Effector memory CD8-positive, alpha-beta T cell (primary cell): Measurements from ENCODE around the gene MKRN2OS.

Experiments used
- ATAC-seq: fragments of 150-1000 bp; cut with Tn5 transposase; replicated peaks from 2 replicates; pipeline ENCODE4 v1.10.0; 2021; ENCODE audit warnings: mild to moderate bottlenecking, moderate library complexity
- DNase-seq, 3 experiments: peaks; one replicate each; pipeline ENCODE4 v3.0.0; 2021
- H3K27ac Mint-ChIP-seq, 2 donors: one replicate each; pipeline ENCODE4 v1.8.0; 2022; ENCODE audit warnings: mild to moderate bottlenecking in 2 of 2, mixed read lengths in 2 of 2, moderate library complexity in 2 of 2
- H3K27me3 Mint-ChIP-seq, 2 donors: one replicate each; pipeline ENCODE4 v1.8.0; 2022; ENCODE audit warnings: mixed read lengths in 2 of 2
- H3K36me3 Mint-ChIP-seq: one replicate; pipeline ENCODE4 v1.8.0; 2022; ENCODE audit warnings: mild to moderate bottlenecking, moderate library complexity, mixed read lengths; ENCODE audit not compliant: insufficient read depth
- H3K4me1 Mint-ChIP-seq, 2 donors: one replicate each; pipeline ENCODE4 v1.8.0; 2022; ENCODE audit warnings: low read depth in 2 of 2, mixed read lengths in 2 of 2
- H3K4me3 Mint-ChIP-seq, 2 donors: one replicate each; pipeline ENCODE4 v1.8.0; 2022; ENCODE audit warnings: mild to moderate bottlenecking in 2 of 2, mixed read lengths in 2 of 2, moderate library complexity in 2 of 2
- H3K9me3 Mint-ChIP-seq, 2 donors: one replicate each; pipeline ENCODE4 v1.8.0; 2022; ENCODE audit warnings: mixed read lengths in 2 of 2

Gene MKRN2OS

DNA sequence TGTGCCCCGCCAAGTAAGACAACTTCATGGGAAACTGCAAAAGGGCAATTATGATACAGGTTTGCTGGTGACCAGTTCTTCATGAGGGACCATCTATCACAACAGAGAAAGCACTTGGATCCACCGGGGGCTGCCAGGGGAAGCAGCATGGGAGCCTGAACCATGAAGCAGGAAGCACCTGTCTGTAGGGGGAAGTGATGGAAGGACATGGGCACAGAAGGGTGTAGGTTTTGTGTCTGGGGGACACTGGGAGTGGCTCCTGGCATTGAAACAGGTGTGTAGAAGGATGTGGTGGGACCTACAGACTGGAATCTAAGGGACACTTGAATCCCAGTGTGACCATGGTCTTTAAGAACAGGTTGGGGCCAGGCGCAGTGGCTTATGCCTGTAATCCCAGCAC is 34.2 kb upstream of the MKRN2OS start:
- H3K27ac Mint-ChIP-seq, result peak overlapping the region in 1 of 2 donors; percentile 44
- ATAC-seq, result no peak
- peaks cover 87% of the 10 kb centered on the region for H3K36me3 Mint-ChIP-seq

DNA sequence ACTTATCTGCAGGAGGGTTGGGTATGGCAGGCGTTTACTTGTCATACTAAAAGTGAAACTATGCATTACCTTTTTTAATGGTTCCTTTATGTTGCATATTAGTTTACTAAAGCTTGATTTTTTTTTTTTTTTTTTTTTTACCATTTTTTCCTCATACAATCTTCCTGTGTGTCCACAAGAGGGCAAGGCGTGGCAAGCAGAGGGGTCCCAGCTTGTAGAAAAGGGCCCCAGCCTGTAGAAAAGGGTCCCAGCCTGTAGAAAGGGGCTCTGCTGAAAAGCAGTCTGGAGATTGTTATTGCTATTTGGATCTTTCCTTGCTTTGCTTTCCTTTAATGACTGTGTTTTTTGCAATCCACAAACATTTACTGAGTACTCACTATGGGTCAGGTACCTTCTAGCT is 33.4 kb upstream of the MKRN2OS start:
- Mint-ChIP-seq H3K9me3 (no peaks in the 10 kb centered on the region), H3K4me3 (no peak overlapping the region), H3K4me1 (peaks cover 2 to 8% of the 10 kb centered on the region in 2 donors), H3K27me3 (no peaks in the 10 kb centered on the region), H3K27ac (peak overlapping the region in 1 of 2 donors; percentile 44), H3K36me3 (peaks cover 87% of the 10 kb centered on the region)
- DNase-seq (no peak), ATAC-seq (no peak)

More for the DNA sequence above, 34.2 kb upstream of the MKRN2OS start:
- H3K4me1 Mint-ChIP-seq, result peaks cover 2 to 8% of the 10 kb centered on the region in 2 donors
- no peaks in the 10 kb centered on the region for H3K9me3 Mint-ChIP-seq
- no peaks in the 10 kb centered on the region for H3K27me3 Mint-ChIP-seq
- no peak overlapping the region for H3K4me3 Mint-ChIP-seq
- no peak for DNase-seq

DNA sequence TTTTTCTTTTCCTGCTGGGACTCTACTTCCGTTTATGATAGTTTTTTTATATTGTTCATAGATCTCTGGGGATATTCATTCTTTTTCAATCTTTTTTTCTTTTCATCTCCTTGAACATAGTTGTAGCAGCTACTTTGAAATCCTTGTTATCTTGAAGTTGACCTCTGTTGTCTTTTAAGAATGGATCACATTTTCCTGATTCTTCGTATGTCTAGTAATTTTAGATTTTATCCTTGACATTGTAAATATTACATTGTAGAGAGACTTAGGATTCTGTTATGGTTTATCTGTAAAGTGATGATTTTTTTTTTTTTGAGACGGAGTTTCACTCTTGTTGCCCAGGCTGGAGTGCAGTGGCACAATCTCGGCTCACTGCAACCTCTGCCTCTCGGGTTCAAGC is 32.1 kb upstream of the MKRN2OS start:
- DNase-seq (no peak), ATAC-seq (no peak)
- no peak overlapping the region for H3K27ac Mint-ChIP-seq
- H3K27me3 Mint-ChIP-seq, result no peaks in the 10 kb centered on the region
- H3K9me3 Mint-ChIP-seq, result no peaks in the 10 kb centered on the region
- no peak overlapping the region for H3K4me3 Mint-ChIP-seq
- peaks cover 2 to 8% of the 10 kb centered on the region in 2 donors for H3K4me1 Mint-ChIP-seq
- H3K36me3 Mint-ChIP-seq, result peaks cover 87% of the 10 kb centered on the region

DNA sequence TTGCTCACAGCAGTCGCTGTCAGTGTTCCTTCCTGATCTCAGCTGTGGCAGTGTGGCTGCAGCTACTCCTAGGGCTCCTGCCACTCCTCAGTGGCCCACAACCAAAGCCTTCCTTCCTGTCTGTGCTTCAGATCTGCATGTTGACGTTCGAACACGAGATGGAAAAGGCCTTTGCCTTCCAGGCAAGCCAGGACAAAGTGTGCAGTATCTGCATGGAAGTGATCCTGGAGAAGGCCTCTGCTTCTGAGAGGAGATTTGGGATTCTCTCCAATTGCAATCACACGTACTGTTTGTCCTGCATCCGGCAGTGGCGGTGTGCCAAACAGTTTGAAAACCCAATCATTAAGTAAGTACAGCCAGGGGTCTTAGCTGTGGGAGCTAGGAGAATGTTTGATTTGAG is 29.4 kb upstream of the MKRN2OS start:
- Mint-ChIP-seq H3K9me3 (no peaks in the 10 kb centered on the region), H3K4me1 (peaks cover 2 to 3% of the 10 kb centered on the region in 2 donors), H3K27ac (no peak overlapping the region), H3K4me3 (no peak overlapping the region), H3K27me3 (no peaks in the 10 kb centered on the region), H3K36me3 (peaks cover 95% of the 10 kb centered on the region)
- no peak for ATAC-seq
- DNase-seq, result no peak

DNA sequence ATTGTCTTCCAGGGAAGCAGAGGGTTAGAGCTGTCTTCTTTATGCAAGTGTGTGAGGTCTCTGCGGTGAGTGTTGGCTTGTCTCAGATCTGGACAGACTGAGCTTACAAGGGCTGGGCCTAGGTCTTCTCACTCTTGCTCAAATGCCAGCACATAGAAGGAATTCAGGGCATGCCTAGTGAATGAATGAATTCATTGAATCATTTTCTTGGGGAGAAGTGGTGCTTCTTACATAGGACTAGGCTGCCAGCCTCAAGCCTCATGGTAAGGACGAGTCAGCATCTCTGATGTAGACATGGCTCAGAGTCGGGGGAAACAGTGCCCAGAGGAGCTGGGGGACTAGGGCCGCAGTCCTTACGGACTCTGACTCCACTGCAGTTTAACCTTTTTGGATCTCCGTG is 28.8 kb upstream of the MKRN2OS start:
- Mint-ChIP-seq H3K9me3 (no peaks in the 10 kb centered on the region), H3K4me1 (no peaks in the 10 kb centered on the region)
- no peak for ATAC-seq

DNA sequence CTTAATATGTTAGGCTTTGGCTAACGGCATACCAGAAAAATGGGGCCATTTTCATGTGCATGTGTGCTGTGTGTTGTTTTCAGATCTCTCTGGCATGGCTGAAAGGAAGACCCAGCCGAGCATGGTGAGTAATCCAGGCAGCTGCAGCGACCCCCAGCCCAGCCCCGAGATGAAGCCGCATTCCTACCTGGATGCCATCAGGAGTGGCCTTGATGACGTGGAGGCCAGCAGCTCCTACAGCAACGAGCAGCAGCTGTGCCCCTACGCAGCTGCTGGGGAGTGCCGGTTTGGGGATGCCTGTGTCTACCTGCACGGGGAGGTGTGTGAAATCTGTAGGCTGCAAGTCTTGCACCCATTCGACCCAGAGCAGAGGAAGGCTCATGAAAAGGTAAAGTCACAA is 26.7 kb upstream of the MKRN2OS start:
- ATAC-seq, result no peak
- no peak overlapping the region for H3K27ac Mint-ChIP-seq
- H3K36me3 Mint-ChIP-seq, result peaks cover 83% of the 10 kb centered on the region
- peaks cover 1 to 5% of the 10 kb centered on the region in 2 donors for H3K4me1 Mint-ChIP-seq
- no peaks in the 10 kb centered on the region for H3K9me3 Mint-ChIP-seq
- H3K4me3 Mint-ChIP-seq, result no peak overlapping the region
- no peak for DNase-seq
- no peaks in the 10 kb centered on the region for H3K27me3 Mint-ChIP-seq

More for the DNA sequence above, 28.8 kb upstream of the MKRN2OS start:
- Mint-ChIP-seq H3K36me3 (peaks cover 96% of the 10 kb centered on the region), H3K27me3 (no peaks in the 10 kb centered on the region), H3K4me3 (no peak overlapping the region), H3K27ac (peak overlapping the region in 1 of 2 donors; percentile 11)
- DNase-seq, result no peak

DNA sequence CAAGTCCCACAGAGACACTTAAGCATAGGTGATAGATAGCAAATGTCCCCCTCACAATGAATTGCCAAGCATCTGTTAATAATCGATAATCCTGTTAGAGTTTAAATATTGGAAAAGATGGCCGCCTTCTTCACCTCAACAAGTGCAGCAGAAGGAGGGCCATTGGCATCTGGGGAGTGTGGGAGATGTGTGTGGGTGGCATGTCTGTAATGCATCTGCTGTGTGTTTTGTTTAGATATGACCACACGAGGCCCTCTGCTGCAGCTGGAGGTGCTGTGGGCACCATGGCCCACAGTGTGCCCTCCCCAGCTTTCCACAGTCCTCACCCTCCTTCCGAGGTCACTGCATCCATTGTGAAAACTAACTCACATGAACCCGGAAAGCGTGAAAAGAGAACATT is 24.5 kb upstream of the MKRN2OS start:
- Mint-ChIP-seq H3K9me3 (no peaks in the 10 kb centered on the region), H3K27ac (no peak overlapping the region), H3K27me3 (no peaks in the 10 kb centered on the region), H3K36me3 (peaks cover 65% of the 10 kb centered on the region), H3K4me1 (peaks cover 5 to 9% of the 10 kb centered on the region in 2 donors), H3K4me3 (no peak overlapping the region)
- ATAC-seq (no peak), DNase-seq (no peak)

DNA sequence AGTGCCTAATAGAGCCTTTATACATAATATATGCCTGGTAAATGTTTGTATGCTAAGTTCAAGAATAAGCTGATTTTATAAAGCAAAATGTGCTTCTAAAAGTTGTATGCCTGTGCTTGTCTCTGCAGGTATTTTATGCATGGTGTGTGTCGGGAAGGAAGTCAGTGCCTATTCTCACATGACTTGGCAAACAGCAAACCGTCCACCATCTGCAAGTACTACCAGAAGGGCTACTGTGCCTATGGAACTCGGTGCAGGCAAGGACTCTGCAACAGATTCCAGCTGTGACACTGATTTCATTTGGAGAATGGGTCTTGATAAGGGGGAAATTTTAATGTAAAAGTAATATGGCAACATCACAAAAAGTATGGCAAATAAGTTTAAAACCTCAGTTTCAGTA is 23.4 kb upstream of the MKRN2OS start:
- peaks cover 54% of the 10 kb centered on the region for H3K36me3 Mint-ChIP-seq
- ATAC-seq, result no peak
- H3K27ac Mint-ChIP-seq, result peak overlapping the region in 1 of 2 donors; percentile 25
- H3K27me3 Mint-ChIP-seq, result no peaks in the 10 kb centered on the region
- peaks cover 6 to 14% of the 10 kb centered on the region in 2 donors for H3K4me1 Mint-ChIP-seq
- no peaks in the 10 kb centered on the region for H3K9me3 Mint-ChIP-seq
- no peak for DNase-seq
- H3K4me3 Mint-ChIP-seq, result no peak overlapping the region

DNA sequence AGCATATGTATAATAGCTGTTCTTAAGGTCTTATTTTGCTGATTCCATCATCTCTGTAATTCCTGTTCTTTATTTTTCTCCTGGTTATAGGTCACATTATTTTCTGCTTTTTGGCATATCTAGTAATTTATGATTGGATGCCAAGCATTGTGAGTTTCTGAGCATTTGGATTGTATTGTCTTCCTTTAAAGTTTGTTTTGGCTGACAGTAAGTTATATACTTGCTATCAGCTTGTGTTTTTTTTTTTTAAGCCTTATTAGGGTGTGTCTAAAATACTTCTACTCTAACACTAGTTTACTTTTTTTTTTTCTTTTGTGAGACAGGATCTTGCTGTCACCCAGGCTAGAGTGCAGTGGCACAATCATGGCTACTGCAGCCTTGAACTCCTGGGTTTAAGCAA is 21.7 kb upstream of the MKRN2OS start:
- H3K27me3 Mint-ChIP-seq, result no peaks in the 10 kb centered on the region
- H3K36me3 Mint-ChIP-seq, result peaks cover 36% of the 10 kb centered on the region
- H3K4me1 Mint-ChIP-seq, result peaks cover 11 to 14% of the 10 kb centered on the region in 2 donors
- DNase-seq (no peak), ATAC-seq (no peak)
- no peak overlapping the region for H3K4me3 Mint-ChIP-seq
- no peak overlapping the region for H3K27ac Mint-ChIP-seq
- H3K9me3 Mint-ChIP-seq, result no peaks in the 10 kb centered on the region

DNA sequence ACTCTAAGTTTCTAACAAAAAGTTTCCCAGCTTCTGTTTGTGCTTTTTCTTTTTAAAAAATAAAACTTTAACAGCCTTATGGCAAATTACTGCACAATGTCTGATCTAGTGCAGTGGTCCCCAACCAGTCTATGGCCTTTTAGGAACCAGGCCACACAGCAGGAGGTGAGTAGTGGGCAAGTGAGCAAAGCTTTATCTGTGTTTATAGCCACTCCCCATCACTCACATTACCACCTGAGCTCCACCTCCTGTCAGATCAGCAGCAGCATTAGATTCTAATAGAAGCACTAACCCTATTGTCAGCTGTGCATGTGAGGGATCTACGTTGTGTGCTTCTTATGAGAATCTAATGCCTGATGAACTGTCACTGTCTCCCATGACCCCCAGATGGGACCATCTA is 17.2 kb upstream of the MKRN2OS start:
- Mint-ChIP-seq H3K4me3 (no peak overlapping the region), H3K4me1 (peaks cover 34 to 54% of the 10 kb centered on the region in 2 donors), H3K27me3 (no peaks in the 10 kb centered on the region), H3K36me3 (peaks cover 3% of the 10 kb centered on the region), H3K27ac (peak overlapping the region in 1 of 2 donors; percentile 26), H3K9me3 (no peaks in the 10 kb centered on the region)
- DNase-seq (no peak), ATAC-seq (no peak)

DNA sequence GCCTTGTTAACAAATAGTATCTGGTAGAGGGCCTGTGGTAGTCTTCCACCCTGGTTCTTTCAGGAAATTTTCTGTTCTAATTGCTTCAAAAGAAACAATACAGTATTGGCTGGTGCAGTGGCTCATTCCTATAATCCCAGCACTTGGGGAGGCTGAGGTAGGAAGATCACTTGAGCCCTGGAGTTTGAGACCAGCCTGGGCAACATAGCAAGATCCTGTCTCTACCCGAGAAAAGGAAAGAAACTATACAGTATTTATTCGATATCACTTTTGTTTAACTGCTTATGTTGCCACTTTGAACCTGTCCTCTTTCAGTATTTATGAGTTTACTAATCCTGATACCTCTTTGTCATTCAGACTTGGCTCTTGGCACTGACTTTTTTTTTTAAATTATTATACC is 16.1 kb upstream of the MKRN2OS start:
- ATAC-seq (no peak), DNase-seq (no peak)
- Mint-ChIP-seq H3K27me3 (no peaks in the 10 kb centered on the region), H3K9me3 (no peaks in the 10 kb centered on the region), H3K4me1 (peaks cover 38 to 53% of the 10 kb centered on the region in 2 donors), H3K4me3 (no peak overlapping the region), H3K27ac (peak overlapping the region; percentile 26 to 62), H3K36me3 (peaks cover 8% of the 10 kb centered on the region)

DNA sequence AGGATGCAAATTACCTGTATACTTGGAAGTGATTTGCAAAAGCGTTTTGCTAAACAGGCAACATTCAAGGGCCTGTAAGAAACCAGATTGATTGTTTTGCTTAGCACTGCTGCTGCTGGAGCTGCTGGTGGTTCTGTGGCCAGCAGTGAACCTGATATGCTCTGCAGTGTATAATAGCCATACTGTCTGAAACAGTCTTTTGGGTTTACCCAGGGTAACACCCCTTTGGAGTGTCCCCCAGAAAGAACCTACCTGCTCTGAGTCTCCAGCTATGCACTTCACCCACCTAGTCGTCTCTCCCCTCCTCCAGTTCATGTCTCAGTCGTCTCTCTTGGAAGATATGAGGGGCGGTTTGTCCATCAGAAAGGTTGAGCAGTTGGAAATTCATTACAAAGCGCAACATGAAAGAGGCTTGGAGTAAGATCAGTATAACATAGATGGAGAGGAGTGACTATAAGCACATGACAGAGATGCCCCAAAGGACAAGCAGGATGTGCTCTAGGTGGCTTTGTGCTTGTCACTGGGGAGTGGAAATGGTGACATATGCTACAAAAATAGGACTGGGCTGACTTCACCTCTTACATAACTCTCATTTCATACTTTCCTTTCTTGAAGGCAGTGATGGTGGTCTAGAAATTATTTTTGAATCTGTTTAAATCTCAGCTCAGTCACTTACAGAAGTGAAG is 15.3 kb upstream of the MKRN2OS start:
- Mint-ChIP-seq H3K4me1 (peaks cover 43 to 57% of the 10 kb centered on the region in 2 donors), H3K36me3 (peaks cover 10% of the 10 kb centered on the region), H3K4me3 (no peak overlapping the region), H3K9me3 (no peaks in the 10 kb centered on the region), H3K27me3 (peaks cover 0 to 4% of the 10 kb centered on the region in 2 donors), H3K27ac (peak overlapping the region; percentile 42 to 45)
- no peak for ATAC-seq
- DNase-seq, result no peak

DNA sequence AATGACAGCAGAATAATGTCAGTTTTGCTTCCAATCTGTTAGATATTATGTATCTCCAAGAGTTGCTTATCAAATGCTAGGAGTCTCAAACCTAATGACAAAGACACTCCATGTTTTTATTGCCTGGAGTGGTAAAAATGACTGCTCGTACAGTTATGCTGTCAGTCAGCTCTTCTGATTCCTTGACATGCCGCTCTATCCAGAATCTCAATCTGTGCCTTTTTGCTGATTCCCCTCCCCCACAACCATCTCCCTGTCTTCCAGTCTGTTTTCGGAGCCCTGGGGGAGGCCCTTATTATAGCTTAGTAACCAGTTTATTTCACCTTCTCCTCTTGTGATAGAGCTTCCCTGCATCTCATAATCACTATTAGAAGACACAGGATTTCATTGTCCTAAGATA is 14.2 kb upstream of the MKRN2OS start:
- Mint-ChIP-seq H3K27me3 (peaks cover 9 to 15% of the 10 kb centered on the region in 2 donors), H3K27ac (no peak overlapping the region), H3K4me3 (no peak overlapping the region), H3K4me1 (peaks cover 42 to 54% of the 10 kb centered on the region in 2 donors), H3K9me3 (no peaks in the 10 kb centered on the region), H3K36me3 (peaks cover 10% of the 10 kb centered on the region)
- DNase-seq (no peak), ATAC-seq (no peak)

DNA sequence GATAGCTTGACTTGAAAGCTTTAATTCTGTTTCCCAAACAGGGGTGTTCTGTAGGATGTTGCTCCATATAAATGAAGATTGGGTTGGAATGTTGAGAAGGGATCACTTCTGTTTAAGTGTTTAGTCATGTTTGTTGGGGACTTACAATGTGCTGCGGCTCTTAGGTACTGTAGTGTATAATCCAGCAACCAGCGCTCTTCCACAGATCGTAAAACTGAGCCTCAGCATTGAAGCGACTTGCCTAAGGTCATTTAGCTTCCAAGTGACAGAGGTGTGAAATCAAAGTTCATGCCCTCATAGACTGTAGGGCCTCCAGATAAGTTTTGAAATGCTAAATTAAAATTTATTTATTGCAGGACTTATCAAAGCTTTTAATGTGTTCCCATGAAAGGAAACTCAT is 13.4 kb upstream of the MKRN2OS start:
- Mint-ChIP-seq H3K4me3 (peak overlapping the region; percentile 81 to 91), H3K9me3 (no peaks in the 10 kb centered on the region), H3K4me1 (peaks cover 44 to 55% of the 10 kb centered on the region in 2 donors), H3K36me3 (peaks cover 10% of the 10 kb centered on the region), H3K27ac (no peak overlapping the region), H3K27me3 (peaks cover 14 to 23% of the 10 kb centered on the region in 2 donors)
- DNase-seq (no peak), ATAC-seq (no peak)
